SK-N-SH treated with all-trans-retinoic acid at 6 μM for 48 hours (cell line): ENCODE data around the gene ZBTB16.

ENCODE experiments used
- CSRNP3 ChIP-seq: fragments of 250-450 bp; sonication (Bioruptor Pico); IDR thresholded peaks from 2 replicates; pipeline ENCODE4 v1.5.1; 2021; ENCODE audit warnings: mild to moderate bottlenecking, moderate library complexity
- ESRRG ChIP-seq: fragments of 250-450 bp; sonication (Bioruptor Pico); IDR thresholded peaks from 2 replicates; pipeline ENCODE4 v1.6.1; 2021; ENCODE audit warnings: mild to moderate bottlenecking
- GLIS3 ChIP-seq: fragments of 250-450 bp; sonication (Bioruptor Pico); IDR thresholded peaks from 2 replicates; pipeline ENCODE4 v1.5.0; 2020; ENCODE audit warnings: mild to moderate bottlenecking, moderate library complexity
- ZFP30 ChIP-seq: fragments of 450-650 bp; formaldehyde crosslinking; IDR thresholded peaks from 2 replicates; pipeline ENCODE4 v1.5.0; 2022; ENCODE audit warnings: mild to moderate bottlenecking, moderate library complexity

- no peak for TF ChIP-seq GLIS3 (CRISPR knock-in tag)
- no peak for TF ChIP-seq CSRNP3
- no peak for TF ChIP-seq ESRRG (CRISPR knock-in tag)
- TF ChIP-seq ZFP30 (CRISPR knock-in tag): no peak
These were observed 129.5 kb downstream of the ZBTB16 start for GRCh38 chr11:114188851-114189570.
